ENCODE measurements around the gene CNOT11. TPM values are rescaled to one million over a fixed set of nuclear protein-coding genes. Genes with fewer than 3 reads are reported as not detected.

The CNOT11 gene
- total and polyA plus RNA-seq, 2 of the 4 experiments (the other 2 are of a cell fraction): 36.4 to 55.8 TPM

DNA sequence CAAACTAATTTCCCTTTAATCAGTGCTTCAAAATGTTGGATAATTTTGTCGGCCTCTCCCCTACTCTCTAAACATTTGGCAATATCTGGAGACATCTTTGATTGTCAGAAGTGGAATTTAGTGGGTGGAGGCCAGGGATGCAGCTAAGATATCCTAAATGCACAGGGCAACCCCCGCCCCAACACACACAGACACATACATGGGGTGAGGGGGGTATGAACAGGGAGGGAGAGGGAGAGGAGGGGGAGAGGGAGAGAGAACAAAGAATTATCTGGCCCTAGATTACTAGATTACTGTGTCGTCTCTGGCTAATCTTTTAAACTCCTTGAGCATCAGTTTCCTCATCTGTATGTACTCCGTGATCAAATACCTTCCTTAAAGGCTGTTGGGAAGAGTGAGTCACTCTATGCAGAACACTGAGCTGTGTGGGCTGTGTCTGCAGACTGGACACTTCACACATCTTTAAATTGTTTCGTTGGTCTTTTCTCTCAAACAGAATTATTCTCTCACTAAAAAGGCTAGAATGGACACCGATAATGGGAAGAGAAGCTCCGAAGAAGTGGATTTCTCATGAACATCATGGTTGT, 52.9 kb downstream of the CNOT11 start:
- intact Hi-C loops (cut with micrococcal nuclease): no loop called here
- CTCF ChIA-PET: no interaction called here

More for the DNA sequence above, 52.9 kb downstream of the CNOT11 start:
- Histone ChIP-seq H4K8ac (ENCODE audit: low read depth in 2 of 2, low read length in 2 of 2) (no peak overlapping the region), H4K5ac (ENCODE audit: low read depth, low read length) (no peak overlapping the region), H2BK5ac (ENCODE audit: low read depth, low read length, poor library complexity, severe bottlenecking) (no peak overlapping the region), H2AFZ (replicated peaks; ENCODE audit: low read length, poor library complexity) (no peak overlapping the region), H2AK9ac (replicated peaks; ENCODE audit: low read depth, low read length, poor library complexity) (no peak overlapping the region), H3K27me3 (ENCODE audit: control insufficient read depth, insufficient read depth, low read length) (no peaks in the 10 kb centered on the region), H3K4me1 (ENCODE audit: control insufficient read depth, insufficient read depth, low read length) (peaks cover 12% of the 10 kb centered on the region), H4K20me1 (ENCODE audit: insufficient read depth, low read length) (peaks cover 62% of the 10 kb centered on the region), H2BK20ac (ENCODE audit: low read depth, low read length) (no peak overlapping the region), H3K4me2 (ENCODE audit: low read depth, low read length) (peak overlapping the region; percentile 57), H3K9me3 (ENCODE audit: control insufficient read depth, insufficient read depth, low read length) (no peaks in the 10 kb centered on the region), H2BK120ac (ENCODE audit: low read depth, low read length) (no peak overlapping the region), H3K56ac (ENCODE audit: extremely low read depth, insufficient read depth, low read length) (no peak overlapping the region), H3K14ac (replicated peaks; ENCODE audit: low read depth, low read length) (no peak overlapping the region), H4K91ac (ENCODE audit: insufficient read depth, low read depth, low read length) (no peak overlapping the region), H3K79me1 (ENCODE audit: low read depth in 1 of 2, low read length in 2 of 2) (peaks cover 21 to 71% of the 10 kb centered on the region in 2 experiments), H3K9ac (ENCODE audit: low read depth, low read length) (no peak overlapping the region), H2BK15ac (ENCODE audit: low read depth, low read length) (no peak overlapping the region), H3K4ac (ENCODE audit: low read depth, low read length) (no peak overlapping the region), H3K36me3 (ENCODE audit: control insufficient read depth, insufficient read depth, low read length) (no peaks in the 10 kb centered on the region), H3K27ac (ENCODE audit: insufficient read depth, low read length) (no peak overlapping the region), H3K9me1 (ENCODE audit: insufficient read depth, low read length) (peaks cover 15% of the 10 kb centered on the region), H3K4me3 (ENCODE audit: insufficient read depth, low read depth, low read length) (no peak overlapping the region), H3K18ac (ENCODE audit: low read depth, low read length) (no peak overlapping the region), H2AK5ac (ENCODE audit: low read depth, low read length) (no peak overlapping the region), H3K23ac (ENCODE audit: low read depth, low read length) (no peak overlapping the region)
- 0 out of 2 replicates have a peak, but pooled peaks have one; percentile 14 for ATAC-seq (ENCODE audit: low read depth)
- WGBS, 2 experiments (ENCODE audit: extremely low coverage in 2 of 2, insufficient read length in 1 of 2): no CpG with 5 or more reads among the region's 7 CpGs
- TF ChIP-seq CEBPB (IDR thresholded peaks at IDR 0.05; ENCODE audit: low read depth, low read length) (no peak; the same call in 1 of the 2 replicates), FOS (IDR thresholded peaks at IDR 0.05; ENCODE audit: low read depth, low read length) (peak; percentile 31; the same call in 1 of the 2 replicates)
- BruUV-seq (replicated peaks): no TSS peak
- POLR2A ChIA-PET (ENCODE audit: unreplicated experiment): no interaction called here
- DNase-seq: peak; percentile 74
- in situ Hi-C loops (cut with MboI; ENCODE audit: low sequenced_read_pairs): no loop called here
- dilution Hi-C loops (cut with HindIII; ENCODE audit: low sequenced_read_pairs, unreplicated experiment): no loop called here
